NCI-H1048 (cell line): ENCODE measurements around the gene QSOX2.

Experiments
- DNase-seq: peaks from one replicate; lab custom pipeline; 2025; lab: John Stamatoyannopoulos, UW

Gene QSOX2

GRCh38 chr9:136190237-136190601, 55.4 kb downstream of the QSOX2 start:
- no peak for DNase-seq

DNA sequence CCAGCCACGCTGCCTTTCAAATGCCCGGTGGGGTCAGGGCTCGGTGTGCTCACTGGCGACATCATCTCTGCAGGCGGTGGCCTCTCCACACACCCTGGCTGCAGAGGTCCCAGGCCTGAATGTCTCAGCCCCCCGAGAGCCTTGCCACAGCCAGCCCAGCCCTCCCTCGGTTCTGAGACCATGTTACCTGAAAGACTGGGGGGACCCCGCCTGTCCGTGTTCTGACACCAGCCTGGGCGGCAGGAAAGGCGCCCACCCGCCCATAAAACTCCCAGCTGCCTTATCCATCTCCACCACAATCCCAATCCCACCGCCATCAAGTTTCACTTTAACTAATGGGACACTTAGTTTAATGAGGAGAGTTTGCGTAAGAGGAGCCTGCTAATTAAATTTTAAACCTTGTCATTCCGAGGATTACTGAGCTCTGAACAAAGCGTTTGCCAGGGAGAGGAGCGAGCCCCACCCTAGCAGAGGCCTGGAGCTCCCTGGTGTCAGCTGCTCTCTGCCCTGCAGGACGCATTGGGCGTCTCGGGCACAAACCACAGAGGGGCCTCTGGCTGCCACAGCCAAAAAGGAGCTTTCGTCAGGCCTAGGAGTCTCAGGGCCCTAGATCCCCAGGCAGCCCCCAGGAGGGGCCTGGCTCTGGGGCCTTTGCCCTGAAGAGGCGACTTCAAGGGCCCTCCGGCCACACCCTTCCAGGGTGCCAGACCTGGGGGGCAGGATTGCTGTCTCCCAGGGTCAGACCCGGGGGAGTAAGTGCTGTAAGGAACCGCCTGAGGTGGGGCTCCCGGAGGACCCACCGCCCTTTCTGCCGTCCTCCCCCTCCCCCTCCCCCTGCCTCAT, 56.0 kb downstream of the QSOX2 start:
- DNase-seq: no peak

DNA sequence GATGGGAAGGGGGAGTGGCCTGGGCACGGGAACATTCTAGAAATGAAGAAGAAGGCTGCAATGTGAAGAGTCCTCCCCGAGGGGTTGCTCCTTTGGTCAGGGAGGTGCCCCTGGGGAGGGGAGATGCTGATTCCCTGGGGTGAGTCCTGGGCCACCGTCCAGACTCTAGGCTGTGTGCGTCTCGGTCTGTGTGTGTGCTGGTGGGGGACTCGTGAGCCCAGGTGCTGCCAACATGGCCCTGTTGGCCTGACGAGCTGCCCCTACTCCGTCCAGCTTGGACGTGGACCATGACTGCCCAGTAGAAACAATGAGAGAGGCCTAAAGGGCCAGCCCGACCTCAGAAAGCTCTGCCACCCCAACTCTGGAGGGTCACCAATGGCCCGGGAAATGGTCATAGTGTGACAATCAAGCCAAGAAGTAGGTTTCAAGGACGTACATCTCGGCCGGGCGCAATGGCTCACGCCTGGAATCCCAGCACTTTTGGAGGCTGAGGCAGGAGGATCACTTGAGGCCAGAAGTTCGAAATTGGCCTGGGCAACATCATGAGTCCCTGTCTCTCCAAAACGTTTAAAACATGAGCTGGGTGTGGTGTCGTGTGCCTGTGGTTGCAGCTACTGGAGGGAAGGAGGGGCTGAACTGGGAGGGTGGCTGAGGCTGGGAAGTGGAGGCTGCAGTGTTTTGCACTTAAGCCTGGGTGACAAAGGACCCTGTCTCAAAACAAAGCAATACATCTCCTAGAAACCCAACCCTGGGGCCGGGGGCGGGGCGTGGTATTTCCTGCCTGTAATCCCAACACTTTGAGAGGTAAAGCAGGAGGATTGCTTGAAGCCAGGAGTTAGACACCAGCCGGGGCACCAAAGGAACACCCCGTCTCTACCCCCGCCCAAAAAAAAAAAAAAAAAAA, 57.7 kb downstream of the QSOX2 start:
- no peak for DNase-seq

DNA sequence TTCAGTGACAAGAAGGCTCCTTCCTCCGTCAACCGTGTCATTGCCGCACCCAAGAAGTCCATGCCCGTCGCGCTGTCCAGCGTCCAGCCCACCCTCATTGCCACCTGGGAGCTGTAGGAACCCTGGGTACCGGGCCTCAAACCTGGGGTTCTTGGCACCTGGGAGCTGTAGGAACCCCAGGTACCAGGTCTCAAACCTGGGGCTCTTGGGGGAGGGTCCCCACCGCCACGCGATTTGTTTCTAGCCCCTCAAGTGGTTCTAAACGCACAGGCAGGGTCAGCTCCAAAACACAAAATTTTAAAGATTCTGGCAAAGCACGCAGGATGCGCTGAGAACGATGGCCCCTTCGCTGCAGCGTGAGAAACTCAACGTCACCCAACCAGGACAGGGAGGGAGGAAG, 58.4 kb downstream of the QSOX2 start:
- no peak for DNase-seq

GRCh38 chr9:136186386-136186785, 59.2 kb downstream of the QSOX2 start:
- DNase-seq: no peak

GRCh38 chr9:136185596-136186366, 59.8 kb downstream of the QSOX2 start:
- DNase-seq: no peak

DNA sequence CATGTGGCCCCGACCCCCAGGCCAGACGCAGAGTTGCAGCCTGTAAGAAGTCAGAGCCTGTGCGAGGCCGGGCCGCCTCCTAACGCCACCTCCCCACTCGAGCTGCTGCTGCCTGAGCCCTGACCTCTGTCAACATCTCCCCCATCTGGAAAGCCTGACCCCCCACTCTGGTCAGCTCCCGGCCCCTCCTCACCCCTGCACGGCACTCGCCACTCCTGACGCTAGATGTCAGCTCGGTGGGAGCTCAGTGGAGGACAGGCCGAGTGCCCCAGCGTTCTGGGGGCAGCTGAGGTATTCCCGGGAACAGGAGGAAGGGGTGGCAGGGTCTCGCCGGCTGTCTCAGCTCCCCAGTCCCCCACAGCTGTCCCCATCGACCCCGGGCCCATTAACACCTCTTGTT, 60.5 kb downstream of the QSOX2 start:
- no peak for DNase-seq

GRCh38 chr9:136182850-136183422, 62.7 kb downstream of the QSOX2 start:
- no peak for DNase-seq

- no peak for DNase-seq
Measured at GRCh38 chr9:136182420-136182787, 63.2 kb downstream of the QSOX2 start.

- no peak for DNase-seq
Measured at GRCh38 chr9:136181784-136182419, 63.7 kb downstream of the QSOX2 start.

- no peak for DNase-seq
Measured at GRCh38 chr9:136180586-136180985, 65.0 kb downstream of the QSOX2 start.

GRCh38 chr9:136179761-136180160, 65.9 kb downstream of the QSOX2 start:
- DNase-seq: no peak

GRCh38 chr9:136179101-136179616, 66.5 kb downstream of the QSOX2 start:
- DNase-seq: no peak

DNA sequence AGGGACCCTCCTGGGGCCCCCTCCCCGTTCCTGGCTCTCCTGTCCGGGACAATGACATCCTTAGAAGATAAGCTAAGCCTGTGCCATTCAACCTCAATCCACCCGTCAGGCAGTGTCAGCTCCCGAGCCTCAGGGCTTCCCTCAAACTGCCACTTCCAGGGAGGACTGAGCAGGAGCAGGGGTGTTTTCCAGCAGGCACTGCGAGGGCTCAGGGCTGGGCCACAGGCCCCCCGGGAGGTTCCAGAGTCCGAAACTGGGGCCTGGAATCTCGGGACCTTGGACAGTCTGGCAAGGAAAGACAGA, 66.9 kb downstream of the QSOX2 start:
- DNase-seq: no peak

GRCh38 chr9:136178061-136178772, 67.4 kb downstream of the QSOX2 start:
- DNase-seq: no peak

DNA sequence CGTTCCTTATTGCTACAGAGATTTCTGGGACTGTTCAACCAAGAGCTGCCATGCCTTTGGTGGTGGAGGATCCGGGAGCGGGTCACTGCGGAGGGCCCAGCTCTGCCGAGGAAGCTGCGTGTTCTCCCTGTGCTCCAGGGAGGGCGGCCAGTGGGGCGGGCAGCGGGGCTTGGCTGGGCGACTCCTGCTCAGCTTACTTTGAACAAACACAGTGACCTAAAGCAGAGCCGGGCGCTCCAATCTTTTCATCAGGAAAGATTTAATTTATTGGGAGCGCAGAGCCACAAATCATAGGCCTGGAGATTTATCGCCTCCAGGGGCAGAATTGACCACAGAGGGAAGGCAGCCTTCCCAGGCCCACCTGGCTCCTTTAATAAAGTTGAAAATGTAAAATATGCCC, 68.4 kb downstream of the QSOX2 start:
- no peak for DNase-seq

GRCh38 chr9:136175616-136176197, 69.9 kb downstream of the QSOX2 start:
- no peak for DNase-seq

- DNase-seq: no peak
Measured at GRCh38 chr9:136174779-136175615, 70.6 kb downstream of the QSOX2 start.

- no peak for DNase-seq
Measured at GRCh38 chr9:136173648-136174290, 71.8 kb downstream of the QSOX2 start.
